Lung (tissue), 12 donors: Measurements from ENCODE around the gene NGEF. TPM values are rescaled to one million over a fixed set of nuclear protein-coding genes. Genes with fewer than 3 reads are reported as not detected.

ENCODE experiments used
- ATAC-seq: fragments of 200-7000 bp; cut with Tn5 transposase; one replicate; pipeline ENCODE4 v1.9.1; 2020; ENCODE audit warnings: moderate number of reproducible peaks; ENCODE audit not compliant: insufficient read depth, low FRiP score
- DNase-seq, 3 donors: peaks; one replicate each; pipeline ENCODE4 v3.0.0-alpha.2; 2013 to 2017
- H3K27ac ChIP-seq, 2 donors: one replicate each; pipeline ENCODE4 v1.5.1; 2013; ENCODE audit warnings: mild to moderate bottlenecking in 2 of 2, moderate library complexity in 2 of 2, control low read depth in 1 of 2, inconsistent platforms in 1 of 2, low read depth in 1 of 2, low read length in 1 of 2
- H3K27me3 ChIP-seq, 3 donors: one replicate each; pipeline ENCODE4 v1.5.1; 2013; ENCODE audit warnings: low read length in 2 of 3; ENCODE audit not compliant: control insufficient read depth in 3 of 3, insufficient read depth in 3 of 3
- H3K36me3 ChIP-seq, 4 donors: one replicate each; pipeline ENCODE4 v1.5.1; 2013; ENCODE audit warnings: low read length in 4 of 4, mild to moderate bottlenecking in 1 of 4, moderate library complexity in 1 of 4; ENCODE audit not compliant: control insufficient read depth in 4 of 4, insufficient read depth in 4 of 4
- H3K4me1 ChIP-seq, 5 donors: one replicate each; pipeline ENCODE4 v1.5.1; 2013; ENCODE audit warnings: low read length in 5 of 5, mild to moderate bottlenecking in 2 of 5, moderate library complexity in 1 of 5; ENCODE audit not compliant: control insufficient read depth in 5 of 5, insufficient read depth in 5 of 5
- H3K4me3 ChIP-seq: one replicate; pipeline ENCODE4 v1.5.1; 2013; ENCODE audit warnings: mild to moderate bottlenecking, control low read depth, moderate library complexity
- H3K9ac ChIP-seq, 2 donors: one replicate each; pipeline ENCODE4 v1.5.1; 2013; ENCODE audit warnings: low read length in 2 of 2, control low read depth in 1 of 2; ENCODE audit not compliant: insufficient read depth in 1 of 2
- H3K9me3 ChIP-seq, 4 donors: one replicate each; pipeline ENCODE4 v1.5.1; 2013; ENCODE audit warnings: low read length in 3 of 4, mild to moderate bottlenecking in 1 of 4, moderate library complexity in 1 of 4; ENCODE audit not compliant: control insufficient read depth in 4 of 4, insufficient read depth in 3 of 4
- WGBS, 2 donors: extraction: QIAGEN DNeasy Blood & Tissue Kit; methylation state at CpG; one replicate each; pipeline ENCODE4 v1.1.7; 2013; 5-methylcytosine and 5-hydroxymethylcytosine counted together
- polyA plus RNA-seq, 2 donors: library from polyadenylated mRNA; stranded (reverse); fragments of 200-250 nt; gene quantifications; one replicate each; pipeline ENCODE4 v1.2.1, GENCODE V29; 2013
- total RNA-seq, 2 donors: library from RNA; depleted of rRNA in 1 of 2; stranded (reverse); fragments of >200 nt in 1 of 2; gene quantifications; one replicate each; pipeline ENCODE4 v1.2.1, GENCODE V29; 2014 to 2021
- TF ChIP-seq, protein P1 (sequence below): IDR thresholded peaks from 2 replicates; pipeline ENCODE4 v1.5.1; 2012; ENCODE audit warnings: mild to moderate bottlenecking; ENCODE audit errors: control extremely low read depth, extremely low read depth
- donor health status: control.
- donor health status: control.
- donor health status: Bipolar disorder and iron deficiency.
- donor health status: healthy.
- donor health status: DM: yes; HTN: yes; CAD: no.

NGEF gene
- total and polyA plus RNA-seq, 4 donors = 0.35 to 2.4 (median 1.5) TPM

DNA sequence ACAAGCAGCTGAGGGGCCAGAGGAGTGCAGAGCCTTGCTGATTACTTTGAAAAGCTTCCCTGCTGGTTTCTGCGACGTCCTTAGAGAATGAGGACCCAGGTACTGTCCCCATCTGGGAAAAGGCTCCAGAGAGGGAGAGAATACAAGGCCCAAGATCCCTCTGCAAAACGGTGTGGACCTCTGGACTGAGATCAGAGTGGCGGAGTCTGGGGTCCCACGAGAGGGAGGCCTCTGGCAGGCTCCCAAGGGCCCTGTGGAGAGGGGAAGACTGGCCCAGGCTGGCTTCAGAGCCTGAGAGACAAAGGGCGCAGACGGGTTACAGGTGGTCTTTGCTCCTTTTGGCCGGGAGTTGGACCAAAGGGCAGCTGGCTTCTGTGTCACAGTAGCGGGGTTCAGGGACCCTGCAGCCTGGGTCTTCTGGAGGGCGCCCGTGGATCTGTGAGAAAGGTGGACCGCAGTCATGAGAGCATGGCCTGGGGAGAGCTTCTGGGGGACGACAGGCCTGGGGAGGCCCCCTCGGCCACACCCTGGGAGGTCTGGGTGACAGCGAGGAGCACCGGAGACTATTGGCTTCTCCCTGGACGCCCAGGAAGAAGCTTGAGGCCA is 142.2 kb downstream of the NGEF start:
- Histone ChIP-seq H3K4me1 (peaks cover 0 to 4% (median 0%) of the 10 kb centered on the region in 5 donors), H3K4me3 (no peak overlapping the region), H3K27ac (no peak overlapping the region), H3K27me3 (peaks cover 0 to 7% (median 5%) of the 10 kb centered on the region in 3 donors), H3K9ac (no peak overlapping the region), H3K36me3 (no peaks in the 10 kb centered on the region), H3K9me3 (no peaks in the 10 kb centered on the region)
- ATAC-seq = no peak
- no peak for DNase-seq
- TF ChIP-seq, protein P1, sequence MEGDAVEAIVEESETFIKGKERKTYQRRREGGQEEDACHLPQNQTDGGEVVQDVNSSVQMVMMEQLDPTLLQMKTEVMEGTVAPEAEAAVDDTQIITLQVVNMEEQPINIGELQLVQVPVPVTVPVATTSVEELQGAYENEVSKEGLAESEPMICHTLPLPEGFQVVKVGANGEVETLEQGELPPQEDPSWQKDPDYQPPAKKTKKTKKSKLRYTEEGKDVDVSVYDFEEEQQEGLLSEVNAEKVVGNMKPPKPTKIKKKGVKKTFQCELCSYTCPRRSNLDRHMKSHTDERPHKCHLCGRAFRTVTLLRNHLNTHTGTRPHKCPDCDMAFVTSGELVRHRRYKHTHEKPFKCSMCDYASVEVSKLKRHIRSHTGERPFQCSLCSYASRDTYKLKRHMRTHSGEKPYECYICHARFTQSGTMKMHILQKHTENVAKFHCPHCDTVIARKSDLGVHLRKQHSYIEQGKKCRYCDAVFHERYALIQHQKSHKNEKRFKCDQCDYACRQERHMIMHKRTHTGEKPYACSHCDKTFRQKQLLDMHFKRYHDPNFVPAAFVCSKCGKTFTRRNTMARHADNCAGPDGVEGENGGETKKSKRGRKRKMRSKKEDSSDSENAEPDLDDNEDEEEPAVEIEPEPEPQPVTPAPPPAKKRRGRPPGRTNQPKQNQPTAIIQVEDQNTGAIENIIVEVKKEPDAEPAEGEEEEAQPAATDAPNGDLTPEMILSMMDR = no peak
- 87% methylated on average over 17 of the region's 17 CpGs for WGBS, 2 donors

DNA sequence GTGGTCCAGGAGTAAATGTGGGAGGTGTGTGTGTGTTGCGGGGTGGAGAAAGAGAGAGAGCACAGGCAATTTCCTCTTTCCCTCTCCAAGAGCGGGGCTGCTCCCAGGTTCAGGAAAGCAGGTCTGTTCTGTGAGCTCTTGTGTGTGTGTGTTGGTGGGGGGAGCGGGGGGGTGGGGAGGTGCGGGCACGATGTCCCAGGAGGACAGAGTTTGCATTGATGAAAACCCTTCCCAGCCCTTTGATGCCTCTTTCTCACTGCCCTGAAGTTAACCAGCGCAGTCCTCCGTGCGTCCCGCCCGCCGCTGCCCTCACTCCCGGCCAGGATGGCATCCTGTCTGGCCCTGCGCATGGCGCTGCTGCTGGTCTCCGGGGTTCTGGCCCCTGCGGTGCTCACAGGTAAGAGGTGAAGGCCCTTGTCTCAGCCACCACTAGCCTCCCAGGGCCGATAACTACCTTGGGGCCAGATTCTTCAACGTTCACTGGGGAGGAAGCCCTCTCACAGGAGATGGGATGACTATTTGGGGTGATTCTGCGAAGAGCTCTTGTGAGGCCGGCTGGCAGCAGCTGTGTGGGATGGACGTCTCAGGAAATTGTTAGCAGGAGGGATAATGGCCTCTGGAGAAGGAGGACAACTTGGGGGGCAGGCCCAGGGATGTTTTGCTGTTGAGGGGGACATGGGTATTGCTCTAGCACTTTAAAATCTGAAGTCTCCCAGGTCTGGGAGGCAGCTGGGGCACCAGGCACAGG is 142.9 kb downstream of the NGEF start, which contains the start of gene SNORC:
Gene SNORC (plus strand): TSS at position 247 of the 748 bp plus-strand sequence. CDS start 78 bp downstream, at position 325.
- DNase-seq (no peak), ATAC-seq (no peak)
- Histone ChIP-seq H3K27ac (no peak within 1 kb of the TSS), H3K4me3 (no peak within 1 kb of the TSS), H3K36me3 (no peaks in the 10 kb centered on the region), H3K9me3 (no peaks in the 10 kb centered on the region), H3K27me3 (peaks cover 0 to under 1% (median 0%) of the 10 kb centered on the region in 3 donors), H3K9ac (no peak within 1 kb of the TSS), H3K4me1 (no peaks in the 10 kb centered on the region)
- TF ChIP-seq, protein P1 = no peak
- 87 to 90% methylated on average over 18 to 21 of the region's 21 CpGs for WGBS, 2 donors

DNA sequence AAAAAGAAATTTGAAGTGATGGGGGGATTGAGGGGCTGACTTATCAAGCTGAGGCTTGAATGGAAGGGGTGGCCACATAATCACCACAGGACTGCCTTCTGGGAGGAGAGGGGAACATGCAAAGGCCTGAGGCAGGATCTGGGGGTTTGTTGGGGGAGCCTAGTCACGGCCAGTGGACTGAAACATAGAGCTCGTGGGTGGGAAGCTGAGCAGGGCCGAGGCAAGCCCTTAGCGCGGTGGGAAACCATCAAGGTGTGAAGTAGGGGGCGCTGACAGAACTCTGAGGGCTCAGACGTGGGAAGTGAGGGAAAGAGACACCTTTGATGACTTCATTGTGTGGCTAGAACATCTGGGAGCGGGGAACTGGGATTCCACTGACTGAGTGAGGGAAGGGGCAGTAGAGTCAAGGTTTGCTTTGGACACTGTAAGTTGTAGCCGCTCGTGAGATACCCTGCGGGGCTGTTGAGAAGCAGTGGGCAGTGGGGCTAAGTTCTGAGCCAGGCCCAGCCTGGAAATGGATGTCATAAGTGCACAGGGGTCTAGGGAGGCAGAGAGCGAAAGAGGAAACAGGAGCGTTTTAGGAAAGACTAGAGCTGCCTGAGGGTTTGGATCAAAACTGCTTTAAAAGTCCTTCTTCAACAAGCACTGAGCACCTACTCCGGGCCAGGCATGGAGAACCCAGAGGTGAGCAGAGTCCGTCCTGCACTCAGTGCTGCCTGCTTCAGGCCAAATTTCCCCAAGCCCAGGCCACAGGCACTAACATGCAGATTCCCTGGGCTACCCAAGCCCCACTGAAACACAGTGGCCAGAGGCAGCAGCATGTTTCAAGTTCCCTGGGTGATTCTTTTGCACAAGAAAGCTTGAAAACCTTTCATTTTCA is 143.7 kb downstream of the NGEF start:
- peaks cover 0 to 2% (median 0%) of the 10 kb centered on the region in 4 donors for H3K36me3 ChIP-seq
- no peak overlapping the region for H3K9ac ChIP-seq
- H3K4me3 ChIP-seq = no peak overlapping the region
- no peaks in the 10 kb centered on the region for H3K27me3 ChIP-seq
- 75% methylated on average over 15 of the region's 15 CpGs for WGBS, 2 donors
- H3K9me3 ChIP-seq = no peaks in the 10 kb centered on the region
- DNase-seq = no peak
- ATAC-seq = no peak
- TF ChIP-seq, protein P1 = no peak
- no peak overlapping the region for H3K27ac ChIP-seq
- H3K4me1 ChIP-seq = no peaks in the 10 kb centered on the region
